GM18520 (cell line): ENCODE measurements around the gene GMPR2.

ENCODE experiments used
- ATAC-seq: cut with Tn5 transposase; IDR thresholded peaks from one replicate; pipeline ENCODE4 v1.9.1; 2021; ENCODE audit not compliant: unreplicated experiment

GMPR2 gene

GRCh38 chr14:24283796-24284460, 51.2 kb downstream of the GMPR2 start:
- ATAC-seq, result no peak

- ATAC-seq, result no peak
Observed at GRCh38 chr14:24284501-24285035, 51.8 kb downstream of the GMPR2 start.

GRCh38 chr14:24285351-24285750, 52.6 kb downstream of the GMPR2 start:
- no peak for ATAC-seq

GRCh38 chr14:24286996-24287395, 54.3 kb downstream of the GMPR2 start:
- no peak for ATAC-seq
